Sigmoid colon (tissue), 4 donors: Measurements from ENCODE around the gene CD274.

ENCODE experiments used
- EP300 ChIP-seq, 4 donors: sonication (generic); formaldehyde crosslinking; IDR thresholded peaks; one replicate each; pipeline ENCODE4 v1.6.1; 2017; ENCODE audit warnings: antibody characterized with exemption in 4 of 4
- POLR2A ChIP-seq, 2 donors: fragments of 450-650 bp; IDR thresholded peaks; one replicate each; pipeline ENCODE4 v1.6.1; 2016; ENCODE audit warnings: antibody characterized with exemption in 2 of 2, mild to moderate bottlenecking in 2 of 2, moderate library complexity in 2 of 2
- POLR2AphosphoS5 ChIP-seq, 4 donors: sonication (generic); formaldehyde crosslinking; IDR thresholded peaks; one replicate each; pipeline ENCODE4 v1.6.1; 2017; ENCODE audit warnings: antibody characterized with exemption in 4 of 4
- TF ChIP-seq, protein P1 (sequence below), 4 experiments: fragments of 450-650 bp in 3 of 4; fragments of 200-600 bp in 1 of 4; IDR thresholded peaks; one replicate each; pipeline ENCODE4 v1.5.1; 2016 to 2019; ENCODE audit warnings: antibody characterized with exemption in 4 of 4, mild to moderate bottlenecking in 3 of 4, moderate library complexity in 2 of 4

- TF ChIP-seq POLR2A (IDR thresholded peaks at IDR 0.05) (no peak), POLR2AphosphoS5 (IDR thresholded peaks at IDR 0.05) (no peak), EP300 (IDR thresholded peaks at IDR 0.05) (no peak)
- TF ChIP-seq, protein P1, sequence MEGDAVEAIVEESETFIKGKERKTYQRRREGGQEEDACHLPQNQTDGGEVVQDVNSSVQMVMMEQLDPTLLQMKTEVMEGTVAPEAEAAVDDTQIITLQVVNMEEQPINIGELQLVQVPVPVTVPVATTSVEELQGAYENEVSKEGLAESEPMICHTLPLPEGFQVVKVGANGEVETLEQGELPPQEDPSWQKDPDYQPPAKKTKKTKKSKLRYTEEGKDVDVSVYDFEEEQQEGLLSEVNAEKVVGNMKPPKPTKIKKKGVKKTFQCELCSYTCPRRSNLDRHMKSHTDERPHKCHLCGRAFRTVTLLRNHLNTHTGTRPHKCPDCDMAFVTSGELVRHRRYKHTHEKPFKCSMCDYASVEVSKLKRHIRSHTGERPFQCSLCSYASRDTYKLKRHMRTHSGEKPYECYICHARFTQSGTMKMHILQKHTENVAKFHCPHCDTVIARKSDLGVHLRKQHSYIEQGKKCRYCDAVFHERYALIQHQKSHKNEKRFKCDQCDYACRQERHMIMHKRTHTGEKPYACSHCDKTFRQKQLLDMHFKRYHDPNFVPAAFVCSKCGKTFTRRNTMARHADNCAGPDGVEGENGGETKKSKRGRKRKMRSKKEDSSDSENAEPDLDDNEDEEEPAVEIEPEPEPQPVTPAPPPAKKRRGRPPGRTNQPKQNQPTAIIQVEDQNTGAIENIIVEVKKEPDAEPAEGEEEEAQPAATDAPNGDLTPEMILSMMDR (IDR thresholded peaks at IDR 0.05): no peak
These were observed 6.5 kb upstream of the CD274 start for GRCh38 chr9:5443850-5444249.
